Middle frontal gyrus (tissue), 1 donor: ENCODE results near the gene WDR4.
"Not testable (repeated sequence)": the region's sequence is repeated elsewhere in the genome, so short reads cannot be mapped to it uniquely, and the experiment has no call there.

Experiments used
- DNase-seq: peaks from one replicate; pipeline ENCODE4 v3.0.0-alpha.2; 2015; ENCODE audit warnings: low spot score; ENCODE audit errors: extremely low spot score

Gene WDR4

DNA sequence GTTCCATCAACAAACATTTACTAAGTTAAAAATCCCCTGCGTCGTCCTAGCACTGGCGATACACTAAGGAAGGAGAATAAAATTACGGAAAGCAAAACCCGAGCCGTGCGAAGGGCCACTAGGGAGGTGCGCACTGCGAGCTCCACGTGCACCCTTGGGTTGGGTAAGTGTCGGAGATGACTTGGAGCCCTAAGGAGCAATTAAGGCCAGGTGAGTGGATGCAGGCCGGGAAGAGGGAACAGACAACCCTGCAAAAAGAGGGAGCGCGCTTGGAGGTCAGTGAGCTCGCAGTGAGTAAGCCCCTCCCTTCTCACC, 704 bp downstream of the WDR4 start:
- no peak for DNase-seq

DNA sequence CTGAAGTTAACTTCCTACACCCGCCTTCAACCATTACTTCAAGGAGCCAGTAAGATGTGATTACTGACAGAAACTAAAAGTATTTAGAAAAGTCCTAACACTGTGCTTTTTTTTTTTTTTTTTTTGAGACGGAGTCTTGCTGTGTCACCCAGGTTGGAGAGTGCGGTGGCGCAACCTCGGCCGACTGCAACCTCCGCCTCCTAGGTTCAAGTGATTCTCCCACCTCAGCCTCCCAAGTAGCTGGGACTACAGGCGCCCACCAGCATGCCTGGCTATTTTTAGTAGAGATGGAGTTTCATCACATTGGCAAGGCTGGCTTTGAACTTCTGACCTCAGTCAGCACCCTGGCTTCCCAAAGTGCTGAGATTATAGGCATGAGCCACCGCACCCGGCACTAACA, 3.5 kb downstream of the WDR4 start:
- not testable (repeated sequence) for DNase-seq

DNA sequence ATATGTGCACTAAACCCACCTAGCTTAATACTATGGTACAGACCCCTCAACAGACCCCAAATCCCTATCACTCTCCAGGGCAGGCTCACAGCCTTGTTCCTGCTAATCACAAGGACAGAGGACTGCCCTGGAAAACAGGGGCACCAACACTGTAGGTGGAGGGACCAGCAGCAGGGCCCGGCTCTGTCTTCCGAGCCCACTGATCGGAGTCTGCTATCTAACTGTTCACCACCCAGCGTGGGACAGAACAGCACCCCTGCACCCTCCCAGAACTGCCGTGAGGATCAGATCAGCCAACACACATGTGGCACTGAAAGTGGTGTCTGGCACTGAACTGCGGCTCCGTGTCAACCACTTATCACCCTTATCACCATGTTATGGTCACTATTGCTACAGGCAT, 6.2 kb downstream of the WDR4 start:
- no peak for DNase-seq

DNA sequence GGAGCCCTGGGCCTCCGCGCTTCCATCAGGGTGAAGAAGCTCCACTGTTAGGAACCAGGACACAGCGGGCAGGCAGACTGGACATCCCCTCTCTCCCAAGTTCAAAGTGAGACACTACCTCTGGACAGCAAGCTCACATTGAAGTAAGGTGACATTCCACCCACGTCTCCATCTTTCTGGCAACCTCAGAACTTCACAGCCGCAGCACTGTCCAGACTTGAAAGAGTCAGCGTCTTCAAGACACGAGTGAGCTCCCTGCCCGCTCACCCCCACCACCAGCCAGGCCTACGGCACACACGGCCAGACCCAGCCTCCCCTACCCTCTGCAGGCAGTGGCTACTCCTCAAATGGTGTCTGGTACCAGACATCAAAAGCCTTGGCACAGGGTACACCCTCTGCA, 11.1 kb downstream of the WDR4 start:
- no peak for DNase-seq

DNA sequence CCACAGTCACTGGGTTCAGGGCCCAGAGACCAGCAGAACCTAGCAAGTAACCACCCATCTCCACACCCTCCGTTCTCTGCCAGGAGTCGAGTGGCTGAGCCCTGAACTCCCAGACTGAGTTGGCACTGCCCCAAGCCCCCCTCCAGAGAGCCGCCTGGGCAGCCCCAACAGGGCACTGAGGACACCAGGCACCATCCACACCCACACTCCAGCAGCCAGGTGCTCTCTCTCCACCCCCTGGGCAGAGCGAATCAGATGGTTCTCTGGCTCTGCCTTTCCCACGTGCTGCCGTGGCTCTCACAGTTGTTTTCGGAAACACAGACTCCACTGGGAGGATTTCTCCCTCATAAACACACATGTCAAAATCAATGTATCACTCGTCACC, 13.6 kb downstream of the WDR4 start:
- DNase-seq, result no peak

DNA sequence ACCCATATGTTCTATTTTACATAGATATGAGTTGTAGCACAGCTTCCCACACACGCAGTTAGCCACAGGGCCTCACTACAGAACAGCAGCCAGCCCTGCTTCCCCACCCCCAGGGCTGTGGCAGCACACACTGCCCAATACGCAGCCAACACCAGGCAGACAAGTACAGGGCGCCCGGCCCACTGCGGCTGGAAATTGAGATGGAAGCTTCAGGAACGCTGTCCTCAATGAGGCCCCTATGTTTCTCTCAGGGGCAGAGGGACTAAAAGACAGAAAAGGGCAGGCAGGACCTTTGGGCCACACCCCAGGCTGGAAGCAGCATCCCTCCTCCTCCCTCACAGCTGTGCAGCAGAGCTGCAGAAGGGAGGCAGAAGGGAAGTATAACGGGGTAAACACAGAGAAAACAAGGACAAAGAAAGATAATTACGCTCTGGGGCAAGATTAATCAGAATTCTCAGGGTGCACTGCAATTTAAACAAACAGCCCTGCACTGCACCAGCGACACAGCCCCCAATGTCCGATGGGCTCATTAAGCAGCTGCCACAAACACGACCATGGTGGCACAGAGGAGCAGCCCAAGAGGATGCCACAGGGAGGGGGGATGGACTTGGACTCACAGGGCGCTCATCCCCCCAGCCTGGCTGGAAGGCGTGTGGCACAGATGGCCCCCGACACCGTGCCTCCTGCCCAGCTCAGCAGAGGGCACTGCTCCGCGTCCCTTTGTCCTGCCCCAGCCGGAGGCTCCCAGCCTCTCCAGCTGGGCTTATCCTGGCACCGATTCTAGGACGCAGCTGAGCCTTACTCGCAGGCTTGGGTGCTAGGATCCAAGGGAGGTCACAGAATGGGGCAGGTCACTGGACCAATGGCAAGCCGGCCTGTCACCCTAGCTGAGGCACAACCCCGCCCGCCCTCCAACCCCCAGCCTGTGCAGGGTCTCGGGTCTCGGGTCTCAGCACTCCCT, 14.2 kb downstream of the WDR4 start:
- DNase-seq, result peak; percentile 44

DNA sequence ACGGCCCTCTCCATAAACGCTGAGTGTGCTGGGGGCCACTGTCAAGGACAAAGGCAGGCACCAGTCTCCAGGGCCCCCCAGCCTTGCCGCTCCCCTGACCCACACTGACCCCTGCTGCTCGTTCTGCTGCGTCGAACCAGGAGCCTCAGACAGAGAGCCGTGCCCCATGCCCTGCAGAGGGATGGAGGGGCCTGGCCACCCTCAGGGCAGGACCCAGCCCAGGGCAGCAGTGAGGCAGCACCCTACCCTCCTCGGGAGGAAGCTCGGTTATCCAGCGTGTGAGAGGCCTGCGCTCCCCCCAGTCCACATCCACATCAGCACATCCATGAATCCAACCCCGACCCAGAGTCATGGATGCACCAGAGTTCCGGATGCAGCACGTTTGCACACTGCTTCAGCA, 15.1 kb downstream of the WDR4 start:
- no peak for DNase-seq

DNA sequence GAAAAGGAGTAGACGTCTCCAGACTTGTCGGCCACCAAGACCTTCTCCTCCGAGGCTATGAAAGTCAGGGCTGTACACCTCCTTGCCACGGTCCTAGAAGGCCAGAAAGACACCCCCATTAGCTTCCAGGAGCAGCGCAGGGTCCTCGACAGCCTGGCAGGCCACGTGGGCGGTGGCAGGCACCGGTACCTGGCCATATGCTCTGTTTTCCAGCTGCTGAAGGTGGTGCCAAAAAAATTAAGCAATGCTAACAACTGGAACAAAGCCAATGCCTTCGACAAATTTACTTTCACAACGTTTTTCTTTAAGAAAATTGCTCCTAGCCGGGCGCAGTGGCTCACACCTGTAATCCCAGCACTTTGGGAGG, 15.9 kb downstream of the WDR4 start:
- DNase-seq, result no peak

DNA sequence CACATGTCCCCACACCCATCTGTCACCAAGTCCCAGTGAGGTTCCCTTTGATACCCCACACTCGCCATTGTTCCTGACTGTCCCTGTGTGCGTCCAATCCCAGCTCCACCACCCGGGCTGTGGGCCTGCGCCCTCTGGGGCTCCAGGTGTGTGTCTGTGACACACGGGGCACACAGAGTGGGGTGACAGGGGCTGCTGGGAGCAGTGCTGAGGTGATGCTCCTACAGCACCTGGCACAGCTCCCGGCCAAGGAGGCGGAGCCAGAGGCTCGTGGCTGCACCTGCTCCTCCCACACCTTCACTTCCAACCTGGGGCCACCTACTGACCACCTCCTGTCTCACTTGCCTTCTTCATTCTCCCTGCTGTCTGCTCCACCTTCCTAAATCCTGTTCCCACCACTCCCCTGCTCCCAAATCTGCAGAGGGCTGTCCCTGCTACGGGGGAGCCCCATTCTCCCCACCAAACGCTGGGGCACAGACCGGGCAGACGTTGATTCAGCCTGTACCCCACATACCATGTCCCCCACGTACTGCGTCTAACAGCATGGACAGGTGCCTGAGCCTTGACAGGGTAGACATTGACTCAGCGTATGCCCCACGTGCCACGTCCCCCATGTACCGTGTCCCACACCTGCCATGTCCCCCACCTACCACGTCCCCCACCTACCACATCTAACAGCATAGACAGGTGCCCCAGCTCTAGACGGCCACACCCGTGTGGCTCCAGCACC, 16.4 kb downstream of the WDR4 start:
- DNase-seq, result no peak

DNA sequence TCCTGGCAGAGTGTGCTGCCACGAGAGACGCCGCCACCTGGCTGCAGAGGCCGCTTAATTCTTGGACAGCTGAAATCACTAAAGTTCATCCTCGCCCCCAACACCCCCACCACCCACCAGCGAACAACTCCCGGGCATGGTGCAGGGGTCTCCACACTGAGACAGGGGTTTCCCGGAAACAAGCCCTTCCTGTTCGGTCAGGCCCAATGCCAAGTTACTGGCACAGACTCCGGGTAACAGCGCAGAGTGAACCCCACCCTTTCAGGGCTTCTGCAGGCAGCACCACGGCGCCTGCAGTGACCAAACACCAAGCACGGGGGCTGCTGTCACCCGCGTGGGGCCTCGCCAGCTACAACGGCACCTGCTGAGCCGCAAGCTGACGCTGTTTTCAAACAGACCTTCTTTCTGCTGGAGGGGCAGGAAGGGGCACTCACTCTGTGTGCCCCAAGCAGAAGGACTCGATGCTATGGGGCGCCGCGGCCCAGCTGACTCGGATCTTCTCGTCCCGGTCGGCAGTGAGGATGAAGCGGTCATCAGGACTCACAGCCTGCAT, 17.4 kb downstream of the WDR4 start:
- no peak for DNase-seq

DNA sequence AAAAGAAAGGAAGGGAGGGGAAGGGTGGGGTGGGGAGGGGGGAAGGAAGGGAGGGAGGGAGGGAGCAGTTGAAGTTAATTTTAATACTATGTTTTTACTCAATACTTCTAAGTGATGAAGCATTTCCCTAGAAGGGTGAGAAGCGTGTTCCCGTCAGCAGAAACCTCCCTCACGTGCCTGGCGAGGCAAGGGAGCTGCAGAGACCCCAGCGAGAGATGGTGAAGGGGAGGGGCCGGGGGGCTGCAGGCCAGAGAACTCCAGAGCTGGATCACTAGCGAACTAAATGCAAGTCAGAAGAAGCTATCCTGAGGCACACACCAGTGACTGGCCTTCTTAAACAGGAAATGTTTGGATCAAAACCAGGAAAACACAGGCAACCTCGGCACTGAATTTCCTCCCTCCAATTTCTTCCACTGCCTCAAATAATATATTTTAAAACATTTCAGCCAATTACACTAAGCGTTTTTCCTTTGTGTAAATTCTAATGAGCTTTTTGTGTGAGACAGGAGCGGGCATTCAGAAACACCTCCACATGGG, 18.0 kb downstream of the WDR4 start:
- DNase-seq, result no peak

DNA sequence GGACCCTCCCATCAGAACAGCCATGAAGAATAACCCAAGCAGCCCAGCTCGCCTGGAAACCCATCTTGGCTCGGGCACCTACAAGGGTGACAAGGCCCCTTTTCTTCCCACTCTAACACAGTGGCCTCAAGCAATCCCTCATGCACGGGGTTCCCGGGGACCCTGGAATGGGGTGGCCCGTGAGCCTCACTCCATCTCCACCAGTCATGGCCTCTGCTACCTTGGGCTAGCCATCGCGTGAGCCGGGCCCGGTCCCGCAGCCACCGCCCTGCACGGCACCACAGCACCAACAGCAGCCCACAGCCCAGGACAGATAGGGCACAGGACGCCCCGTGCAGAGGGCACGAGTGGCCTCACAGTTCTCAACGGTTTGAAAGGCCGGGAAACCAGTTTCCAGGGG, 19.0 kb downstream of the WDR4 start:
- DNase-seq, result no peak

DNA sequence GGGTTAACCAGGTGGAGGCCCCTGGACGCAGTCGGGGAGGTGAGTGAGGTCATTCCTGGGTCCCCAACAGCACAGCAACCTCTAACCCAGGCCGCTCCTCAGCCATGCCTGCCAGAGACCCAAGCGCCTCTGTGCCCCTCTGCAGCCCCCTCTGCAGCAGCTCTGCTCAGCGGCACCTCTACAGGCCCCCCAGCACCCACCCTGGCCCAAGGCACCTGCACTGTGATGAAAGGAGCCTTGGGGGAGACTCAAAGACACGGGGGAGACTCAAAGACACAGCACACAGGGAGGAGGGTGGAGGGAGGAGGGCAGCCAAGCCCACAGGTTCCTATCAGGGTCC, 19.5 kb downstream of the WDR4 start:
- DNase-seq, result no peak

DNA sequence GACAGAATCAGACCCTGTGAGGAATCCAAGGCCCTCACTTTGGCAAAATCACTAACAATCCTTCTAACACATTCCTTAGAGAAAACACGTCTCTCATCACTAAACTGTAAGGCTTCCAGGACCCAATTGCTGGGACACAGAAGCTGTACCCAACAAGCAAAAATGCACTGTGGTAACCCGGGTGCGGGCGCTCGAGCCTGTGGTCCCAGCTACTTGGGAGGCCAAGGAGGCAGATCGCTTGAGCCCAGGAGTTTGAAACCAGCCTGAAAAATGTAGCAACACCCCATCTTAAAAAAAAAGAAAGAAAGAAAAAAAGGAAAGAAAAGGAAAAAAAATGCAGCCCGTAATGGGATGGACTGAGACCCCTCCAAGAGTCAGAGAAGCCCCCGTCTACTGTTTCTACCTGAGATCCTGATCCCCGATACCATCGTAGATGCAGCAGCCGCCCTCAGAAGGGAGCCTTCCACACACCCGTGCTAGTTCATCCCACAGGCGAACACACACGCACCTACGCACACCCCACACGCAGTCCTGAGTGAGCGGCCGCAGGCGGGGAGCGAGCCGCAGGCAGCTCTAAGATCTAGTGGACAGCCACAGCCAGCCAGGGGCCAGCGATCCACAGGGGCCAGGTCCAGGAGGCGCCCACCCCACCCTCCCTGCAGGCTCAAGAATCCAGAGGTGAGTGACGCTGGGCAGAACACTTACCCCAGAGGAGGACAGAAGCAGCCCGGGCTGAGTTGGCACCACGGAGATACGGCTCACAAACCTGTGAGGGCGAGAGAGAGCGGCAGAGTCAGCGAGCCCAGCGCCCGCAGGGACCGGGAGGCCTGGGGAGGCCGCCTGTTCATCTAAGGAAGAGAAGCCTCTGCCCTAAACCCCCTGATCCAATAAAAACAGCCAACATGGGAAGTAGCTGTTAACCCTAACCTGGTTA, 20.1 kb downstream of the WDR4 start:
- no peak for DNase-seq

DNA sequence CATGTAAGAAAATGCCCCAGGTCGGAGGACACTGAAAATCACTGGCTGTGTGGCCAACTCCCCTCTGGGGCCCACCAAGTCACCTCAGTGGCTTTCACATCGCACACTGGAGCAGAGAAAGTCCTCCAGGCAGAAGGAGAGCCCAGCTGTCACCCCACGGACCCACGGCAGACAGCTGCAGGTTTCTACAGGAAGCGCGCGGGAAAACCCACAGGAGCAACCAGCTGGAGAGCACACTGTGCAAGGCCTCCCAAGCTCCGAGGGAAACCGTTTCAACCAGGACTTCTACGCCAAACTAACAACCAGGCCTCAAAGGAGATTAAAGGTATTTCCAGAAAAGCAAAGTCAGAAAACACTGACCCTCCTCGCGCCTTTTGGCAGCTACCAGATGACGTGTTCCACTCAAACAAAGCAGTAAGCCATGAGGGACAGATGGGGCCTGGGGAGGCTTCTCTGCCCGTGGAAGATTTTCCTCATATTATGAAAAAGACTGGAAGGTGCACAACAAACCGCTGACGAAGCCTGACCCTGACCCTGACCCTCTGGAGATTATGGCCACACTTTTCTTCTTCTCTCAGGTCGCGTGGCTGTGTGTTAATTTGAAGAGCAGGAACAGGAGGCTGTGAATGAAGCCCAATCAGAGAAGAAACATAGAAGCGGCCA, 21.0 kb downstream of the WDR4 start:
- DNase-seq, result no peak

DNA sequence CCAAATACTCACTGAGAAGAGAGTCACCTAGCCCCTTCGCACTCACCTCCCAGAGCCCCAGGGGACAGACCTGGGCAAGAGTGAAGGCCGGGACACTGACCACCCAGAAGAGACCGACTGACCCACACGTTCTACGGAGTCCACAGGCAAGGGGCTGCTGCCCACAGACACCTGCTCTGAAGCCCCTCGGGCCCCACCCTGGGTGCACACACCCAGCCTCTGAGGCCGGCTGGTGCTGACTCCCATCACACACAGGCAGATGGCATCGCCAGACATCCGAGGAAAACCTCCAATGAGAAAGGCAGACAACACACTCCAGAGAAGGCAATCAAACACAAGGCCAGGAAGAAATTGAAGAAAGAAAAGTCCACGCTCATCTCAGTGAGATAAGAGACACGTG, 22.1 kb downstream of the WDR4 start:
- DNase-seq, result no peak

DNA sequence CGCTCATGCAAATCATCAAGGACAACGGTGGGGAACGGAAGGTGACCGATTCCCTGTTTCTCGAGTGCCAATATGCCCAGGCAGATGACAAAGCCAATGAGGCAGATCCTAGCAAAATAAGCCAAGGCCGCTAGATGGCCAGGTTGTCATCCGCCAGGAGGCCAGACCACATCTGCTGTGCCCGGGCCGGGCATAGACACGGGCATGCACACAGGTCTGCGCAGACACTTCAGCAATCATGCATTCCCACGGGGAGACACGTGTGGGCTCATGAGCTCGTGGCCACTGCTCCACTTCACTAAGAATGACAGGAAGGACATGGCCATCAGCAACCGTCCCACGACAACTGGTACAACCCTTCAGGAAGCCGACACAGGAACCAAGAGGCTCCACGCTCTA, 23.4 kb downstream of the WDR4 start:
- no peak for DNase-seq

DNA sequence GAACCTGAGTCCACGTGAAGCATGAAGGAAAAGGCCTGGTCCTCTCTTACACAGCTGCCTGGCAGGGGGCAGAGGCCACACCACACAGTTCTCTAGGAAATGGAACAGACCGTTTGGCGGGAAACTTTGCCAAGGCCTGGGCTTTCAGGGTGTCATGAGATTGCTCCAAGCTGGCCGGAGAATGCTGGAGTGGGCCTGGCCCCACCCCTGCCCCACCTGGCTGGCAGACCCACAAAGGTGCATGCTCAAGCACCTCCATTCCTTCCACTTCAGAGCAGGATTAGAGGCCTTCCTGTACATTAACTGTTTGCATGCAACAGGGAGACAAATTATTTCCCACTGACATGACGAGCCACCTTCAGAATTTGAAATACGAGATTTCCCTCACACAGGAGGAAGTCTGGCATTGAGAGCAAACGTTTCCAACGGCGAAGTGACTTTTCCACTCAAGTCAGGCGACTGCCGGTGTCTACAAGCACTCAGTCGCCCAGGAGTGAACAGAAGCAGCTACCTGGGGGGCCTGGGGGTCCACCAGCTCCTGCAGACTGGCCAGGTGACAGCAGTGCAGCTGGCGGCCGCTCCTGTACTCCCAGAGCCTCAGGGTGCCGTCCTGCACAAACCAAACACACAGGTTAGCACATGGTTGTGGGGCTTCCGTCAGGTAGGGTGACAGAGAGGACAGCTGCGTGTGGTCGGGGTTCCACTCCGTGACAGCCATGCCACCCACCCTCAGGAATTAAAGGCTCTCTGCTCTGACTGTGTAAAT, 24.0 kb downstream of the WDR4 start:
- no peak for DNase-seq

DNA sequence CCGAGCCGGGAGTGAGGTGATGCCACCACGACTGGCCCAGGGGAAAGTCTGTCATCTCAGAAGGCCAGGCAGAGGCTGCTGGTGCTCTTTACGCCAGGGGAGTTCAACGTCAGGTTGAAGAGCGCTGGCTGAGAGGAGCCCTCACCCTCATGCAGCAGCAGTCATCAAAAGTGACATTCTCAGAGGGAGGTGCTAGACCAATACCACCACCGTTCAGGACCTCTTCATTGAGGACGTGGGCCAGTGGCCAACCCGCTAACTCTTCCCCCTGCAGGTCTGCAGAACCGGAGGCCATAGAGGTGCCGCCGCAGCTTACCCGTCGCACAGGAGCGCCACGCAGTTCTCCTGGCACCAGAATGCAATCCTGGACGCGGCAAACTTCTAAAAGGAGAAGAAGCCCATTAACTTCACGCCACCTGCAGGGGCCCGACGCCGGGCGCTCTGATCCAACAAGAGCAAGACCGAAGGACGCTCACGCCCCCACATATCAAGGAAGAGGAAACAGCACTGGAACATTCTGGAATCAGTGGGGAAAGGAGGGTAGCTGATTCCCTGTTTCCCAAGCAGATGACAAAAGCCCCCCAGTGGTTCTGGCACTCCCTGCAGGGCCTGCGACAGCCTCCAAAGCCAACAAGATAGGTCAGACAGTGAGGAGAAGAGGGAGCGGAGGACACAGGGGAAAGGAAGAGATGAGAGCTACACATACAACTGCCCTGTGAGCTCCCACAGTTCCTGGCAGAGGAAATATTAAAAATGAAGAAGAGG, 24.9 kb downstream of the WDR4 start:
- DNase-seq, result no peak
